Mesothelial cell of epicardium (in vitro differentiated cells): ENCODE data around the gene PDSS1. TPM values are rescaled to one million over a fixed set of nuclear protein-coding genes. Genes with fewer than 3 reads are reported as not detected.

Experiments used
- DNase-seq, 2 experiments: peaks; one replicate each; pipeline ENCODE4 v3.0.0; 2021; ENCODE audit warnings: low spot score in 2 of 2; ENCODE audit not compliant: unreplicated experiment in 2 of 2
- H3K27ac Mint-ChIP-seq: 2 replicates; pipeline ENCODE4 v1.8.0; 2021; ENCODE audit warnings: mixed read lengths
- H3K27me3 Mint-ChIP-seq: 2 replicates; pipeline ENCODE4 v1.8.0; 2021; ENCODE audit warnings: low read depth, mixed read lengths
- H3K36me3 Mint-ChIP-seq: 2 replicates; pipeline ENCODE4 v1.8.0; 2021; ENCODE audit warnings: mixed read lengths
- H3K4me1 Mint-ChIP-seq: 2 replicates; pipeline ENCODE4 v1.8.0; 2021; ENCODE audit warnings: mixed read lengths
- H3K4me3 Mint-ChIP-seq: 2 replicates; pipeline ENCODE4 v1.8.0; 2021; ENCODE audit warnings: mild to moderate bottlenecking, moderate library complexity, mixed read lengths
- H3K9me3 Mint-ChIP-seq: 2 replicates; pipeline ENCODE4 v1.8.0; 2021; ENCODE audit warnings: mixed read lengths
- total RNA-seq: library from RNA; stranded (reverse); gene quantifications from 3 replicates; pipeline ENCODE4 v1.2.1, GENCODE V29; 2021
- TF ChIP-seq, protein P1 (sequence below): fragments of 200-600 bp; sonication (generic); IDR thresholded peaks from one replicate; pipeline ENCODE4 v1.5.0; 2021; ENCODE audit warnings: antibody characterized with exemption; ENCODE audit not compliant: unreplicated experiment

Gene PDSS1
- total RNA-seq, 1 donor from 2014 or later = 8.7 TPM

DNA sequence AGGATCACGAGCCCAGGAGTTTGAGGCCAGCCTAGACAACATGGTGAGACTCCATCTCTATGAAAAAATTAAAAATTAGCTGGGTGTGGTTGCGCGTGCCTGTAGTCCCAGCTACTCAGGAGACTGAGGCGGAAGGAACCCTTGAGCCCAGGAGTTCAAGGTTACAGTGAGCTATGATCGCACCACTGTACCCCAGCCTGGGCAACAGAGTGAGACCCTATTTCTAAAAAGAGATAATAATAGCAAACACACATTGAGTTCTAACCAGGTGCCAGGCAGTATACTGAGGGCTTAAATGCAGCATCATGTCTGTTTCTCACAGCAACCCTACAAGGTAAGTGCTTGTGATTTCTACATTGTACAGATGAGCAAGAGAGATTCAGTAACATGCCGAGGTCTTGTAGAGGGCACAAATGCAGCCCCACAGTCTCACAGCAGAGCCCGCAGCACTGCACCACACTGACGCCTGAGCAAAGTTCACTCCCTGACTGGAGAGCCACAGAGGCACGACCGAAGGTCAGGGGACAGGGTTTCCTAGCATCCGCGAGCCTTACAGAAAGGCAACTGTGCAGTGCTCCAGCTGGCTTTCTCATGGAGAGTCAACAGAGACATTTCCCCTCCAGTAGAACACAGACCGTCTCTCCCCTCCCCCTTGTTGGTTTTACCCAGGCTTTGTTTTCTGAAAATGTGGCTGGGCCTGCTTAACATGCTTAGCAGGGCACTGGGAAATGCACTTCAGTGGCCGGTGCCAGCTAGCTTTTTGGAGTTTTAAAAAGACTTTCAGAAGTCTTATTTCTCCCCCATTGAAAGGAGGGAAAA is 36.5 kb downstream of the PDSS1 start:
- no peaks in the 10 kb centered on the region for H3K27me3 Mint-ChIP-seq
- no peak overlapping the region for H3K4me3 Mint-ChIP-seq
- H3K36me3 Mint-ChIP-seq = peaks cover 13% of the 10 kb centered on the region
- H3K9me3 Mint-ChIP-seq = no peaks in the 10 kb centered on the region
- H3K4me1 Mint-ChIP-seq = peaks cover 9% of the 10 kb centered on the region
- peak overlapping the region; percentile 20 for H3K27ac Mint-ChIP-seq
- TF ChIP-seq, protein P1, sequence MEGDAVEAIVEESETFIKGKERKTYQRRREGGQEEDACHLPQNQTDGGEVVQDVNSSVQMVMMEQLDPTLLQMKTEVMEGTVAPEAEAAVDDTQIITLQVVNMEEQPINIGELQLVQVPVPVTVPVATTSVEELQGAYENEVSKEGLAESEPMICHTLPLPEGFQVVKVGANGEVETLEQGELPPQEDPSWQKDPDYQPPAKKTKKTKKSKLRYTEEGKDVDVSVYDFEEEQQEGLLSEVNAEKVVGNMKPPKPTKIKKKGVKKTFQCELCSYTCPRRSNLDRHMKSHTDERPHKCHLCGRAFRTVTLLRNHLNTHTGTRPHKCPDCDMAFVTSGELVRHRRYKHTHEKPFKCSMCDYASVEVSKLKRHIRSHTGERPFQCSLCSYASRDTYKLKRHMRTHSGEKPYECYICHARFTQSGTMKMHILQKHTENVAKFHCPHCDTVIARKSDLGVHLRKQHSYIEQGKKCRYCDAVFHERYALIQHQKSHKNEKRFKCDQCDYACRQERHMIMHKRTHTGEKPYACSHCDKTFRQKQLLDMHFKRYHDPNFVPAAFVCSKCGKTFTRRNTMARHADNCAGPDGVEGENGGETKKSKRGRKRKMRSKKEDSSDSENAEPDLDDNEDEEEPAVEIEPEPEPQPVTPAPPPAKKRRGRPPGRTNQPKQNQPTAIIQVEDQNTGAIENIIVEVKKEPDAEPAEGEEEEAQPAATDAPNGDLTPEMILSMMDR = no peak
- DNase-seq = no peak

DNA sequence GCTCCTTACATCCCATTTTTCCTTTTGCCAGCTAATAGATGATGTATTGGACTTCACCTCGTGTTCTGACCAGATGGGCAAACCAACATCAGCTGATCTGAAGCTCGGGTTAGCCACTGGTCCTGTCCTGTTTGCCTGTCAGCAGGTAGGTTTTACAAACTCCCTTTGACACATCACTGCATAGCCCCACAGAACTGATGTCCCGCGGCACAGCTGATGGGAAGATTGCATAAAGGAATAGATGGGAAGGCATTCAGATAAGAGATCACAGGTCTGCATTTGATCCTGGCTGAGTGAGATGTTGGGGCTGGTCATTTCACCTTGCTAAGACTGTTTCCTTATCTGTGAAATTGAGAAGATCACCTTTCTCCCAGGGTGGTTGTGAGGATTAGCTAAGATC is 37.9 kb downstream of the PDSS1 start:
- DNase-seq = no peak
- Mint-ChIP-seq H3K4me3 (no peak overlapping the region), H3K9me3 (no peaks in the 10 kb centered on the region), H3K27ac (no peak overlapping the region), H3K36me3 (peaks cover 14% of the 10 kb centered on the region), H3K27me3 (no peaks in the 10 kb centered on the region), H3K4me1 (peaks cover 9% of the 10 kb centered on the region)
- TF ChIP-seq, protein P1 = no peak

DNA sequence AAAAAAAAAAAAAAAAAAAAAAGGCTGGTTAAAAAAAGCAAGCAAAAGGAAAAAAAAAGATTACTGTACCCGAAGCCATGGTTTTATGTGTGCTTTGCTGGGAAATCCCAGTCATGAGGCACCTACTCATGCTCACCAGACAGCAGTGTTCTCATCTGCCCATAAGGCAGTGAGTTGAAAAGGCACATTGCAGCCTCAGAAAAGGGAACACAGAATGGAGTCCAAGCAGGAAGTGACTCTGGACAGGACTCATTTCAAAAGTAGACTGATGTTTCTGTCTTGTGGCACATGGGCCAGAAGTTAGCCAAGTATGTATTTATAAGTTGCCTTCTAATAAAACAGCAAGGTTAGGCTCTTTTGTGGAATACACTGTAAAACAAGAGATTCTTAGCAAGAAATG is 40.2 kb downstream of the PDSS1 start:
- Mint-ChIP-seq H3K27ac (no peak overlapping the region), H3K27me3 (no peaks in the 10 kb centered on the region)
- no peak for DNase-seq

DNA sequence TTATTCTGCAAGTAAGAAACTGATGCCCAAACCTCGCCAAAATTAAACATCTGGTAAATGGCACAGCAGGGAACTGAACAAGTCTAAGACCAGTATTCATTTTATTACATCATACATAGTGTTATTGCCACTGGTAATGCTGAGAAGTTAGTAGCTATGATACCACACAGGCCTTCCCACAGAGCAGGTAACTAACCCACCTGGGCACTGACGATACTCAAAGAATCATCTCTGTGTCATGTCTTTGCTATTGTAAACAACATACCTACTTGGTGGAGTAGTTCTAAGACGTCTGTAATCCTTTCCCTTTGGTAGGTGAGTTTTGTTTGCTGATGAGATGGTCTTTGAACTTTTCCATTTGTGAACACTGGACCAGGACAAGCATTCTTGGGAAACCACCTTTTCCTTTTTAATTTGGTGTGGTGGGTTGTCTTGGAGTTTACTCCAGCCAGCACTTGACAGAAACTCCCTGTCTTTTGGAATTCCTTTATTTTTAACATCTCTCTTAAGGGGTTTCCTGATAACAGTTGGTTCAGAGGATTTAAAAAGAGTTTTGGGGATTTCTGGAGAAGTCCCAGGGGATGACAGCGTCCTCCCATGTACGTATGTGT is 40.9 kb downstream of the PDSS1 start:
- TF ChIP-seq, protein P1 = no peak
- no peak overlapping the region for H3K27ac Mint-ChIP-seq
- no peak for DNase-seq
- H3K4me1 Mint-ChIP-seq = peaks cover 9% of the 10 kb centered on the region
- H3K27me3 Mint-ChIP-seq = no peaks in the 10 kb centered on the region
- H3K4me3 Mint-ChIP-seq = no peak overlapping the region
- no peaks in the 10 kb centered on the region for H3K9me3 Mint-ChIP-seq
- H3K36me3 Mint-ChIP-seq = peaks cover 20% of the 10 kb centered on the region

More for the DNA sequence above, 40.2 kb downstream of the PDSS1 start:
- Mint-ChIP-seq H3K4me3 (no peak overlapping the region), H3K4me1 (peaks cover 9% of the 10 kb centered on the region), H3K9me3 (no peaks in the 10 kb centered on the region), H3K36me3 (peaks cover 19% of the 10 kb centered on the region)
- TF ChIP-seq, protein P1 = no peak

DNA sequence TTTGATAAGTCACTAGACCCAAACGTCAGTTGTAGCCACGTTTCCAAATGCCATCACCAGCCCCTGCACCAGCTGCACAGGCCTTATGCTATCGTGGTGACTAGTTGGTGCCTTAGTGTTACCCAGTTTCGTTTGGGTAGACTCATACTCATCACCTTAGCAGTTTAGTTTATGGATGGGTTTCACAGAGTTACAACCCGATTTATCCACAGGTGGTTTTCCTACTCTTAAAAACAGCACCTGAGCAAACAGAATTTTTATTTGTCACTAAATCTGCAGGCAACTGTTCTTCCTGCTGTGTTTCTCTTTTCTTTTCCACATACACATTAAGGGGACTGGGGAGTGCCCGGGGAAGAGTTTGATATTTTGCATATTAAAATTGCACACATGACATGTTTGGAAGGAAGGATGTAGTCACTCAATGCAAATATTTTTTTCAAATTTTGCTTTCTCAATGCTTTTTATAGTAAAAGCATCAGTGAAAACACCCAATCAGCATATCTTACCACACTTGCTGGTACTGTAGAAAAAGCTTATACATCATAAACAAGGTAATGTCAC is 41.6 kb downstream of the PDSS1 start:
- H3K4me3 Mint-ChIP-seq = no peak overlapping the region
- no peaks in the 10 kb centered on the region for H3K27me3 Mint-ChIP-seq
- no peaks in the 10 kb centered on the region for H3K9me3 Mint-ChIP-seq
- DNase-seq = no peak
- H3K4me1 Mint-ChIP-seq = peaks cover 6% of the 10 kb centered on the region
- TF ChIP-seq, protein P1 = no peak
- H3K27ac Mint-ChIP-seq = no peak overlapping the region
- peaks cover 25% of the 10 kb centered on the region for H3K36me3 Mint-ChIP-seq
